GM21381 (cell line): ENCODE results near the gene AMPD3.

Experiments
- ATAC-seq: cut with Tn5 transposase; IDR thresholded peaks from one replicate; pipeline ENCODE4 v1.9.1; 2021; ENCODE audit warnings: mild to moderate bottlenecking, moderate library complexity; ENCODE audit not compliant: unreplicated experiment

AMPD3 gene

DNA sequence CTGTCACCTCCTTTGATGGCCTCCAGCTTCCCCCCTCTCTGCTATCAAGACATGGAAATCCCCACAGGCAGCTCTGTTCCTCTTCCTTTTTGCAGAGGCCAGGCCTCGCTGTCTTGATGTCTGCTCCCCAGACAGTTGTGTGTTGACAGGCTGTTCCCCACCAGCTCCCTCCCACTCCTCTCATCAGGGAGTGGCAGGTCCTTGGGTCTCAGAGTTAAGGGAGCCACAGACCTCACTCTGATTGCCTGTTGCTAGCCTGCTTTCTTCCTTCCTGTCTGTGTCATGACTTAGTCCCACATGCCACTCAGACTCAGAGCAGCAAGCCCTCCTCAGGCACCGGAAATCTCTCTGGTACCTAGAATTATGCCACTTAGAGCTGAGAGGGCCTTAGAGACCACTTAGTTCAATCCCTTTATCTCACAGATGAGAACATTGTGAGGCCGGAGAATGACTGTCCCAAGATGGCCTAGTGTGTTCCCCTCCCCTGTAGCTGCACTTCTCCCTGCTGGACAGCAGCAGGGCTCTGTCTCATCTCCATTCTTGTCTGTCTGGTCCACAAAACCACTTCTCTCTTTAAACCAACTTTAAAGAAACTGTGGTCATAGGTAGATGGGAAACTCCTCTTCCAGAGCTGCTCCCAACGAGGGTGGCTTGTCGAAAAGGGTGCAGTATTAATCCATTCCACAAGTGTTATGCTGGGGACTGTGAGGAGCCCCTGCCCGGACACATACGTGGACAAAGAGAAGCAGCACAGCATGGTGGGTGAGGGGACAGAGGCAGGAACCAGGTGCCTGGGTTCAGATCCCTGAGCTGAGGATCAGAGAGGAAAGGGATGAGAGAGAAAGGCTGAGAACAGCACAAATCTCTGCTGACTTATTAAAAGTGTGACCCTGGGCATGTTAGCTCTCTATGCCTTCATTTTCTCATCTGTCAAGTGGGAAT is 4.2 kb downstream of the AMPD3 start:
- peak; percentile 47 for ATAC-seq

GRCh38 chr11:10460611-10461275 is 5.7 kb downstream of the AMPD3 start:
- peak; percentile 36 for ATAC-seq

DNA sequence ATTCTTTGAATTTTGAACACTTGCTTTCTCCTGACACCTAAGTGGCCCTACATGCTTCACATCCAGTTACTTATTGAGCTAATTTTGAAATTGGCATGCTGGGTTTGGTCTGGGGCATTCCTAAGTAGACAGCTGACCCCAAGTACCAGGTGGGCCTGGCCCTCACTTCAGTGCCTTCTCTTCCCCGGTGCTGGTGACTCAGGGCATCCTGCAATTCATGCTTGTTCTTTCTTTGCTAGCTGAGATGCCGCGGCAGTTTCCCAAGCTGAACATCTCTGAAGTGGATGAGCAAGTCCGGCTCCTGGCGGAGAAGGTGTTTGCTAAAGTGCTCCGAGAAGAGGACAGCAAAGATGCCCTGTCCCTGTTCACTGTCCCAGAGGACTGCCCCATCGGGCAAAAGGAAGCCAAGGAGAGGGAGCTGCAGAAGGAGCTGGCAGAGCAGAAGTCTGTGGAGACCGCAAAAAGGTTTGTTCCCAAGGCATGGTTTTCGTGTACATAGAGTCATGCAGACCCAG is 6.3 kb downstream of the AMPD3 start:
- no peak for ATAC-seq

GRCh38 chr11:10462746-10463300 is 7.8 kb downstream of the AMPD3 start:
- no peak for ATAC-seq

DNA sequence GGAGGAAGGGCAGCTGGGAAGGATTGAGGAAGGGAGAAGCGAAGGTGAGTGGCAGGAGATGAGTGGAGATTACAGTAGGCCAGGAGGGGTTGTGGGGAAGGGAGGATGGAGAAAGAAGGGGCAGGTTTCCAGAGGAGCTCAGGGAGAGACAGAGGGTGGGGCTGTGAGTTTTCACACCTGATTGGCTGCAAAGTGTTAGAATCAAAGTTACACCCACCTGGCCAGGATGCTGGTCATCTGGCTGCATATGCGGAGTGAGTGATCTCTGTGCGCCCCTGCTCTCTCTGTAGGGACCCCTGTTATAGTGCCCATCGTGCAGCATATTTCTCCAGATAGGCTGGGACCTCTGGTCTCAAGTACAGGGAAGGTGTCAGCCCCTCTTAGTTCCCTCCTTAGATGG is 18.3 kb downstream of the AMPD3 start:
- no peak for ATAC-seq

DNA sequence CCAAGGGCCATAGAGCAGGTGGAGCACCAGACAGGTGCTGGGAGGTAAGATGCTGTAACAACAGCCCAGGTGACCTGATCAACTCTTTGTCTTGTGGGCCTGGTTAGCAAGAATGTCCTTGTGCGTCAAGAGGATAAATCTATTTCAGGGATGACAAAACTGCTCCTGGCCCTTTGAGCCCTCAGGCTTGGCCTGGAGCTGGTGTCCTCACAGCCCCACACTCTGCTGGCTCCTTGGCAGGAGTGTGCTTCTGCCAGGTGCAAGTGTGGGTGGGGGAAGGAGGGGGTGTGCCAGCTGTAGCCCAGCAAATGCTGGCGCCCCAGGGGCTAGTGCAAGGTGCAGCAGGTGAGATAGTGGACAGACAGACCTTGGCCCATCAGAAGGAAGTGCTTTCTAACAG is 19.5 kb downstream of the AMPD3 start:
- no peak for ATAC-seq

DNA sequence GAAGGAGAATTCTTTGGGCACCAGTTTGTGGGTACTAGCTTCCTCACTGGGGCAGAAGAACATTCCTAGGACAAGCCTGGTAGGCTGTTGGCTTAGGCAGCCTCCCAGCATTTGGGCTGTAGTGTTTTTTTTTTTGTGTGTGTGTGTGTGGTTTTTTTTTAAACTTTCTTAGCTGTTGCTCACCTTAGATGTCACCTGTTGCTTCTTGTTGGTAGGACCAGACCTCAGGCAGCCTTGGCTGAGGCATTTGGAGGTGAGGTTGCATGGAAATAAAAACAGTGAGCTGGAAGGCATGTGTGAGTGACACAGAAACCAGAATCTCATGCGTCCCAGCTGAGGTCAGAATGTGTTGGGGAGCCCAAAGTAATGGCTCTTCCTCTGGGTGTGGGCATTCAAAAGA is 21.3 kb downstream of the AMPD3 start:
- no peak for ATAC-seq

- no peak for ATAC-seq
Measured at GRCh38 chr11:10476927-10477689, 22.0 kb downstream of the AMPD3 start.

- ATAC-seq: no peak
Measured at GRCh38 chr11:10477690-10478046, 22.6 kb downstream of the AMPD3 start.

DNA sequence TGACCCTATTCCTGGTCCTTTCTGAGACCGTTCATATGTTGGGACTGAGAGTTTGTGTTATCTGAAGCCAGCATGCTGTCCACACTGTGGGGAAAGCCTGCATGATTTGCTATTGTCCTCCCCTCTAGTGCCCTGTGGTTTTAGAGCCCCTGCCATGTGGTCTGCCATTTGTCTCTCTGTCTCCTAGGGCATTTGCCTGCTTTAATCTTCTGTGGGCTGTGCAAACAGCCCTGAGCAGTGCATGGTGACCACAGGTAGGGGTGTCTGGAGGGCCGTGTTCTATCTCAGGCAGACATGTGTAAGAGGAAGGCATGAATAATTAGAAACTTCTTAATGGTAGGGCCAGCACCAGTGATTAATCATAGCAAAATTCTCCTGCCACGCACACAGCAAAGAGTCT is 23.0 kb downstream of the AMPD3 start:
- ATAC-seq: no peak

GRCh38 chr11:10478574-10479550 is 23.8 kb downstream of the AMPD3 start:
- ATAC-seq: no peak

- ATAC-seq: no peak
Measured at GRCh38 chr11:10480026-10480425, 25.0 kb downstream of the AMPD3 start.

DNA sequence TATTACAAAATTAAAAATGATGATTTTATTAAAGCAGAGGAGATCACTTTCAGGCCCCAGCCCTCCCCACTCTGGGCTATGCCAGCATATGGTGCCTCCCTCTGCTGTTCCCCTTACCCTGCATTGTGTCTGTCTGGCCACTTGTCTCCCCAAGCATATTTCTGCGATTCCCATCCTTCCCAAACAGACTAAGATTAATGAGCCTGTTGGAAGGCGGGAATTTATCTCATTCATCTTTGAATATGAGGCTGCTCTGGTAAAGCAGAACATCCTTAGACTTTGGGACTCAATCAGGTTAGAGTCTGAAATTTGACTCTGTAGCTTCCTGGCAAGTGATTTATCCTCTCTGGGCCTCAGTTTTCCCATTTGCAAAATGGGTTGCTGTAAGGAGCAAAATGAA is 25.7 kb downstream of the AMPD3 start:
- ATAC-seq: no peak

- no peak for ATAC-seq
Measured at GRCh38 chr11:10481560-10482349, 26.7 kb downstream of the AMPD3 start.

DNA sequence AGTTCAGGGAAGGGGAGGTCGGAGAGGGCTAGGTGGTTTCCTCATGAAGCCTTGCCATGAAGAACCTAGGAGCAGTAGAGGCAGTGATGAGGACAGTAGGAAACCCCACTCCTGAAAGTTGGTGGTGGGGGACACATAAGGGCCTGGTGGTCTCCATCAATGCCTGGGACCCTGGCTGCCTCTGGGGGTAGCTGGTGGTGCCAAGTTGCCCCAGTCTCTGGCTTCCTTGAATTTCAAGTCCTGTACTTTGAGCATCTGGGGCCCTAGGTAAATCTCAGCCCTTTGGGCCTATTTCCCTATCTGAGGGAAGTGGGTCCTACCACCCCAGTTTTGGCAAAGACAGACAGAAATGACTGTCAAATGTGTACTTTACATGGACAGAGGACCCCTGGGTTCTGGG is 28.1 kb downstream of the AMPD3 start:
- no peak for ATAC-seq

- ATAC-seq: no peak
Measured at GRCh38 chr11:10483584-10483983, 28.5 kb downstream of the AMPD3 start.

- no peak for ATAC-seq
Measured at GRCh38 chr11:10484461-10485180, 29.6 kb downstream of the AMPD3 start.

DNA sequence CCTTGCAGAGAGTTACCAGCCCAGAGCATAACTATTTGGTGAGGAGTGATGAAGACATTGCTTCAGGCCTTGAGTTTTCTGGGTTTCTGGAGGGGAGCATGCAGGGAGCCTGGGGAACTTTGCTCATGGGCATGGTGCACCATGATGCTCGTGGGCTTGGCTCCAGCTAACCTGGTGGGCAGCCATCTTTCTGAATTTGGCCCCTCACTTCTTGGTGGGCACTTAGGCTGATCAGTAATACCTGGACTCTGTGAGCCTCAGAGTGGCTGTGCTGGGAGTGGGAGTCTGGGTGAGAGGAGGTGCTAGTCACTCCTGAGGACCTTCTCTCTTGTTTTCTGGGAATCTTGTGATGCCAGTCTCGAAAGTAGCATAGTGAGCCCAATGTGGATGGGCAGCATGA is 30.6 kb downstream of the AMPD3 start:
- ATAC-seq: no peak
